GM13976 (cell line): ENCODE results near the gene DLX2.
A peak's percentile ranks its signal among the peaks of the same experiment; 100 is the strongest.

Source experiments
- DNase-seq: peaks from one replicate; pipeline ENCODE4 v3.0.0; 2012; ENCODE audit warnings: low spot score
- CTCF ChIP-seq: IDR thresholded peaks from 2 replicates; pipeline ENCODE4 v1.5.1; 2012; ENCODE audit warnings: borderline replicate concordance, mild to moderate bottlenecking; ENCODE audit not compliant: insufficient read depth; ENCODE audit errors: extremely low read depth, missing control alignments, control extremely low read depth
- in situ Hi-C: fragments of 300-500 bp; cut with MboI; formaldehyde crosslinking; loops from one replicate; pipeline ENCODE4 v1.12.0; 2022; ENCODE audit warnings: low sequenced_read_pairs, mixed read lengths, inconsistent platforms; ENCODE audit not compliant: unreplicated experiment

The DLX2 gene

DNA sequence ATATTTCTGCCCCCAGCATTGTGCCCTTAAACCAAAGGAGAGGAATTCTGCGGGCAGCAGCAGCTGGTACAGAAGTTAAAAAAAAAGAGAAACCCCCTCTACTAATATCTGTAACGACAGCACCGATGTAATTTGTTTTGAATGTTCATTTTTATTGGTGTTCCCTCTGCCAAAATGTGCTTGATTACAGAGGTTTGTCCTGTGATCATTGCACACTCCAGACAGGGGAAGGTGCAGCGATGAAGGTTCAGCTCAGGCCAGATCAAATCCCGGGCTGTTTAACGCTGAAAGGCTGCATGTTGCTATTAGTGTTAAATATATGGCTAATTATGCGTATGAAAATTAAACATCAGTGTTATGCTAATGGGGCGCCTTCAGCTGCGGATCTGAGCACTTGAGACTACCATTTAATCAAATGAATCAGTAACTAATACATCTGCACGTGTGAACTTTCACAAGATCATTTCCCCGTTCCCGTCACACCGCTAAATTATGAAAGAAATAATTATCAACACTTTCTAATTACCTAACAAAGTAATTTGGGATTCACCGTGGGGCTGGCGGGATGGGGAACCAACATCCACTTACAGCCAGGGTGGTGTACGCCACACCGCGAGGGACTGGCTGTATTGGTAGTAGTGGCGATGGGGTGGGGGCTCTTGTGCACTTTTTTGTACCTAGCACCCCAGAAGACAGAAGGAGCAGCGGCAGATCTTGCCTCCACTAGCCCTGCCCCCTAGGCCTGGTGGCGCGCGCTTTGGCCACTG lies 18.9 kb downstream of the DLX2 start:
- DNase-seq = peak; percentile 39
- TF ChIP-seq CTCF = no peak
- in situ Hi-C loops = loop anchor here (25.0 kb wide), 2 partner anchors 1272 to 1372 kb away; partner anchors contain the start of genes GAD1 and SP5

GRCh38 chr2:172082944-172083627 lies 19.6 kb downstream of the DLX2 start:
- TF ChIP-seq CTCF = no peak
- in situ Hi-C loops = loop anchor here (25.0 kb wide), 2 partner anchors 1271 to 1371 kb away; partner anchors contain the start of genes GAD1 and SP5
- DNase-seq = peak; percentile 34

DNA sequence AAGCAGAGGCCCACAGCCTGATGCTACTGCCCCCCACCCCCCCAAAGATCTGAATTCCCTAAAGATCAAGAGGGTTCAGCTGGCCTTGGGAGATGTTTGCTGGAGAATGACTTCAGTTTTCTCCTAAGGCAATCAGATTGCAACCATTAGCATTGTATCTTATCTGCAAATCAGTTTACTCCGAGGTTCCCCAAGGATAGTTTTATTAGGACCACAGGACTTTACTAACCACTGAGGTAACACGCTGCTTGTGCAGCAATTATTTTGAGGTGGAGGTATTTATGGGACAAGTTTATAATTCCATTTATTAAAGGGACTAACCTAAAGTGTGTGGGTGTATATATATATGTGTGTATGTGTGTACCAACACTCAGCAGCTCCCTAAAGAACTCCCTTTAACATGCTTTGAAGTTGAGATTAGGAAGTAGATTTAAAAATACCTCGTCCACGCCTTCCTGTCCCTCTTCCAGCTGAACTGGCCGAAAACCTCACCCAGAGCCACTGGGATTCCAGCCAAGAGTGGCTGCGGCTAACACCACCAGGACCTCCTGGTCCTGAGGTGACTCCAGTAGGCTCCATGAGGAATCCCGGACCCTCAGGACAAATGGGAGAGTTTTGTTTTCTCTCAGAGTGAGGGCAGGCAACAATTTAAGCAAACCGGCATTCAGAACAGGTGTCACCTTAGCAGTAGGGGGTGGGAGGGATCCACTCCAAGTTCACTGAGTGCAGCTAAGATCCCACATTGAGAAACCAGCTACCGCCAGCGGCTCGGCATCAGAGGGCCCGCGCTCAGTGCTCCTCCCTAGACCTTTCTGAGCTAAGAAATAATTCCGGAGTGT lies 20.4 kb downstream of the DLX2 start:
- in situ Hi-C loops = loop anchor here (25.0 kb wide), 2 partner anchors 1270 to 1370 kb away; partner anchors contain the start of genes GAD1 and SP5
- no peak for TF ChIP-seq CTCF

GRCh38 chr2:172081221-172082022 lies 21.3 kb downstream of the DLX2 start:
- DNase-seq = peak; percentile 37
- in situ Hi-C loops = loop anchor here (25.0 kb wide), 2 partner anchors 1269 to 1369 kb away; partner anchors contain the start of genes GAD1 and SP5
- TF ChIP-seq CTCF = no peak

More for the DNA sequence above, 20.4 kb downstream of the DLX2 start:
- DNase-seq = no peak

GRCh38 chr2:172080641-172081220 lies 22.0 kb downstream of the DLX2 start:
- no peak for TF ChIP-seq CTCF
- in situ Hi-C loops = loop anchor here (25.0 kb wide), 2 partner anchors 1268 to 1368 kb away; partner anchors contain the start of genes GAD1 and SP5
- peak; percentile 32 for DNase-seq
